Hippocampal formation (tissue), 2 donors: ENCODE data around the gene VAPA.

Source experiments
- DNase-seq, 2 donors: peaks; one replicate each; lab custom pipeline; 2025; lab: John Stamatoyannopoulos, UW

Gene VAPA

DNA sequence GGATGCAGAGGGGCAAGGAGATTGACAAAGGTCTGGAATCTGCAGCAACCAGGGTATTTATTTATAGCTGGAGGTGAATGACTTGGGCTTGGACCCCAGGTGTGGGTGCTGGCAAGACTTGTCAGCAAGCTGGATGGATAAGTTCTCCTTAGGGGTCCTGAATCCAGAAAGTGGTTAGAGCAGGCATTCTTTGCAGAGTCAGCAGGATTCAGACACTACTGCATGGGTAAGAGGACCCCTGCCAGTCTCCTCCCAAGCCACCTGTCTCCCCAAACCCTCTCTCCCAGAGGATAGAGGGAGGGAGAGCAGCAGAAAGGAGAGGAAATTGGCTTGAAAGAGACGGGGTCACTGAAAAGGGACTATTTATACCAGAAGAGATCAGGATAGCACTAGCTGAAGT is 89.5 kb downstream of the VAPA start:
- no peak for DNase-seq

DNA sequence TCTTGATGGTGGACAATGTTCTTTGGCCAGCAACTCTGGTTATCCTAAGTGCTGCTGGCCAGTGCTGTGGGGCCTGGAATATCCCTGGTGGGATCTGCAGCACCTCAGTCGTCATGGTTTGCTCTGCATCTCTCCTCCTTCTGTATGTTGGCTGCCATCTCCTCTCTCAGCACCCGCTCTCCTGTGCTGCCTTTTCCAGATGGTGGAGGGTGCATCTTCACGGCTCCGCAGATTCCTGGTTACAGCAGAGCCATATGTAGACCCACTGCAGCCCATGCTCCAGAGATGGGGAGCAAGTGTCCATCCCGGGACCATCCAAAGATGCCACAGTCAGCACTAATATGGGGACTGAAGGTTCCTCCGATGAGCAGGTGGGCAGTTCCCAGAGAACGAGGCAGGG is 90.0 kb downstream of the VAPA start:
- DNase-seq: no peak

DNA sequence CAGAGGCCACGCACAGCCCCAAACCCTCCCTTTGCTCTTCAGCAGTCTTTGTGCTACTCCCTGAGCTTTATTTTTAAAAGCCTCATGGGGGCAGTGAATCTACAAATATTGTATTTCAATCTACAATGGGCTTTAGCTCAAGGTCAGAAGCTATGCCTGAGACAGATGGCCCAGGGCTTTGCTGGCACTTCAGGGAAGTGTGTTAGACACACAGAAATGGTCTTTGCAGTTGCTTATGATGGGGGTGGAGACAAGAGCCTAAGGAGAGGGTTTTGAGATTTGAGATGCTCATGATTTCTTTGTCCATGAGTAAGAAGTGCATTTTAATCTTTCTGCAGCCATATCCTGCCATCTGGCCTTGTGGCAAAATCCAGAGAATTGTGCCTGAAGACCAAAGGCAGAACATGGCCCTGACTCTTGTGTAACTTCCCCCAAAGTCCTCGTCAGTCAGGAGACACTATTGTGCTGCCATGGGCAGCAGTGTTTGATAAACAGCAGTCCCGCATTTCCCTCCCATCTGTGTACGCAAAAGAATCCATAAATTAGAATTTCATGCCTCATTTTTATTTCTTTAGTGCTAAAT is 92.6 kb downstream of the VAPA start:
- peak in 1 of 2 donors; percentile 49 for DNase-seq

DNA sequence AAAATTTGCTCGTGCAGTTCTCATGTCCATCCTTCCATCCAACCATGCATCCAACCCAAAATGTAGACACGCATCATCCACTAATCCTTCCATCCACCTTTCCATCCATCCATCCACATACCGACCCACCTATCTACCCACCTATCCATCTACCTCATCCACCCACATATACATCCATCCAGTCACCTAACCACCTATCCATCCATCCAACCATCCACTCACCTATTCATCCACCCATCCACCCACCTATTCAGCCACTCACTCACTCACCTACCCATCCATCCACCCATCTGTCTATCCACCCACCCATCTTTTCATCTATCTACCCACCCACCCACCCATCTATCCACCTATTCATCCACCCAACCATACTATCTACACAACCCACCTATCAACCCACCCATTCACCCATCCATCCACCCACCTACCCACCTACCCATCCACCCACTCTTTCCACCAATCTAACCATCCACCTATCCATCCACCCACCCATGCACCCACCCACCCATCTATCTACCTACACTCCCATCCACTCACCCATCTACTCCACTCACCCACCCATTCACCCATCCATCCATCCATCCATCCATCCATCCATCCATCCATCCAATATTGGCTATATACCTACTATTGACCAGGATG is 94.3 kb downstream of the VAPA start:
- DNase-seq: no peak
